ENCODE results near the gene F11R. TPM values are rescaled to one million over a fixed set of nuclear protein-coding genes. Genes with fewer than 3 reads are reported as not detected.

The F11R gene
- total and polyA plus RNA-seq, 10 of the 15 experiments (the other 5 are each of a cell fraction or from before 2014, with no cell fraction given) = 15.3 to 80.9 (median 24.3) TPM

- POLR2A ChIA-PET = interaction anchor here (0.6 to 2.2 kb wide), 12 partner anchors 18 to 332 kb away, joined by 3 to 21 read pairs (median 4); partner anchors contain the start of genes ARHGAP30 and F11R
- intact Hi-C loops (cut with micrococcal nuclease; ENCODE audit: unreplicated experiment) (no loop called here), in situ Hi-C loops (cut with MboI) (no loop called here)
- no peak for TF ChIP-seq ZZZ3 (IDR thresholded peaks at IDR 0.05; ENCODE audit: control insufficient read depth, insufficient read length, low read depth)
- TF ChIP-seq USF2 (IDR thresholded peaks at IDR 0.05; ENCODE audit: borderline replicate concordance, low read depth, low read length) = no peak
- TF ChIP-seq RELB (IDR thresholded peaks at IDR 0.05; ENCODE audit: low read depth) = no peak
- no peak for TF ChIP-seq EGR1 (IDR thresholded peaks at IDR 0.05; ENCODE audit: borderline replicate concordance in 1 of 2, low read depth in 2 of 2, low read length in 2 of 2)
- TF ChIP-seq YBX1 (IDR thresholded peaks at IDR 0.05) = no peak
- TF ChIP-seq ASH2L (IDR thresholded peaks at IDR 0.05; ENCODE audit: borderline replicate concordance, low read depth) = no peak
- no peak for TF ChIP-seq TCF3 (IDR thresholded peaks at IDR 0.05; ENCODE audit: borderline replicate concordance, insufficient read depth, low read depth, low read length)
- TF ChIP-seq RAD21 (IDR thresholded peaks at IDR 0.05; ENCODE audit: insufficient read depth, low read depth, low read length) = no peak
- TF ChIP-seq MLLT1 (IDR thresholded peaks at IDR 0.05) = no peak
- TF ChIP-seq ZBTB40 (IDR thresholded peaks at IDR 0.05; ENCODE audit: borderline replicate concordance) = no peak
- TF ChIP-seq HDGF (IDR thresholded peaks at IDR 0.05) = no peak
- TF ChIP-seq ZNF24 (IDR thresholded peaks at IDR 0.05) = no peak
- no peak overlapping the region for H3K27ac ChIP-seq (ENCODE audit: control insufficient read depth, insufficient read depth)
- CTCF ChIA-PET = interaction anchor here (0.9 to 11.1 kb wide), 9 partner anchors 18 to 101 kb away, joined by 3 to 181 read pairs (median 18); partner anchors contain the start of genes ARHGAP30, F11R and KLHDC9
- H3K9ac ChIP-seq (ENCODE audit: control insufficient read depth, insufficient read depth, low read length) = no peak overlapping the region
- no peak for FAIRE-seq
- H3K4me2 ChIP-seq (ENCODE audit: control insufficient read depth, insufficient read depth) = peak overlapping the region; percentile 57
- no peaks in the 10 kb centered on the region for H3K9me3 ChIP-seq (replicated peaks; ENCODE audit: control insufficient read depth, insufficient read depth, low read length)
- H3K79me2 ChIP-seq (ENCODE audit: control insufficient read depth, insufficient read depth, low read length) = peaks cover 16% of the 10 kb centered on the region
- peaks cover 22 to 34% of the 10 kb centered on the region in 2 experiments for H3K36me3 ChIP-seq (ENCODE audit: control insufficient read depth in 2 of 2, insufficient read depth in 2 of 2, low read length in 1 of 2)
- no peak for DNase-seq (ENCODE audit: low read depth, low spot score)
- no peak overlapping the region for H2AFZ ChIP-seq (ENCODE audit: control insufficient read depth, low read depth, low read length)
- H3K4me3 ChIP-seq = no peak overlapping the region
- no peak for ATAC-seq
- no peaks in the 10 kb centered on the region for H3K27me3 ChIP-seq (replicated peaks in 1 of 2; ENCODE audit: control insufficient read depth in 2 of 2, insufficient read depth in 2 of 2, low read length in 1 of 2)
- SMC1A ChIA-PET (ENCODE audit: uncharacterized antibody, unreplicated experiment) = interaction anchor here (0.6 to 6.3 kb wide), 9 partner anchors 8 to 116 kb away, joined by 3 to 51 read pairs (median 8); partner anchors contain the start of genes ARHGAP30 and F11R
- H4K20me1 ChIP-seq (ENCODE audit: control insufficient read depth, insufficient read depth) = no peaks in the 10 kb centered on the region
- WGBS (ENCODE audit: insufficient coverage, insufficient replicate concordance, low lambda C conversion rate, missing lambda C conversion rate) = 67% methylated on average over 5 of the region's 5 CpGs
- BruUV-seq (replicated peaks) = no TSS peak
- H3K4me1 ChIP-seq (ENCODE audit: control insufficient read depth, insufficient read depth, low read length) = peaks cover 14% of the 10 kb centered on the region
- RAD21 ChIA-PET (ENCODE audit: unreplicated experiment) = interaction anchor here (1.7 to 4.2 kb wide), 6 partner anchors 14 to 43 kb away, joined by 4 to 22 read pairs (median 13); partner anchors contain the start of genes ARHGAP30 and F11R
Observed at GRCh38 chr1:161039546-161039945, 18.6 kb upstream of the F11R start.

All from GM12878 (cell line).